Duodenal mucosa (tissue), 2 donors: ENCODE results near the gene KCNQ1.

Source experiments
- H3K27ac ChIP-seq: one replicate; pipeline ENCODE4 v1.7.0; 2013; ENCODE audit warnings: low read depth, low read length
- H3K27me3 ChIP-seq, 2 donors: one replicate each; pipeline ENCODE4 v1.7.0; 2013; ENCODE audit warnings: low read length in 2 of 2, control low read depth in 1 of 2; ENCODE audit not compliant: insufficient read depth in 2 of 2, control insufficient read depth in 1 of 2
- H3K36me3 ChIP-seq, 2 donors: one replicate each; pipeline ENCODE4 v1.7.0; 2013; ENCODE audit warnings: low read length in 2 of 2, control low read depth in 1 of 2; ENCODE audit not compliant: insufficient read depth in 2 of 2, control insufficient read depth in 1 of 2
- H3K4me1 ChIP-seq, 2 donors: one replicate each; pipeline ENCODE4 v1.7.0; 2013; ENCODE audit warnings: low read length in 2 of 2, control low read depth in 1 of 2; ENCODE audit not compliant: insufficient read depth in 2 of 2, control insufficient read depth in 1 of 2
- H3K4me3 ChIP-seq, 2 donors: one replicate each; pipeline ENCODE4 v1.7.0; 2013; ENCODE audit warnings: low read length in 2 of 2, low read depth in 1 of 2
- H3K9ac ChIP-seq, 2 donors: one replicate each; pipeline ENCODE4 v1.7.0; 2013; ENCODE audit warnings: low read length in 2 of 2, low read depth in 1 of 2
- H3K9me3 ChIP-seq, 2 donors: one replicate each; pipeline ENCODE4 v1.7.0; 2013; ENCODE audit warnings: low read length in 2 of 2, control low read depth in 1 of 2; ENCODE audit not compliant: control insufficient read depth in 1 of 2

The KCNQ1 gene

DNA sequence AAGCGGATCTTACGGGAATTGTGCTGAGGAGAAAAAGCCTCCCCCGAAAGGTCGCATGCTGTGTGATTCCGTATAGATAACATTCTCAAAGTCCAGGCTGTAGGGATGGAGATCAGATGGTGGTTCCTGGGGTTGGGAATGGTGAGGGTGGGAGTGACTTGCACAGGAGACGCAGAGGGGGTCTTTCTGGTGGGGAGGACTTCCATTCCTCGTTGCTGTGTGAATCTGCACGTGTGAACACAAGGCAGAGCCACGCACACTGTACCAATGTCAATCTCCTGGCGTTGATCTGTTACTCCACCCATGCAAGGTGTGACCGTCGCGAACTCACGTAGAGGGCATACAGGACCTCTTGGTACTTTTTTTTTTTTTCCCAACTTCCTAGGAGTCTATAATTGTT, 313.9 kb downstream of the KCNQ1 start:
- H3K9ac ChIP-seq: no peak overlapping the region
- no peaks in the 10 kb centered on the region for H3K27me3 ChIP-seq
- H3K4me1 ChIP-seq: no peaks in the 10 kb centered on the region
- no peaks in the 10 kb centered on the region for H3K36me3 ChIP-seq
- no peaks in the 10 kb centered on the region for H3K9me3 ChIP-seq
- no peak overlapping the region for H3K27ac ChIP-seq
- no peak overlapping the region for H3K4me3 ChIP-seq

DNA sequence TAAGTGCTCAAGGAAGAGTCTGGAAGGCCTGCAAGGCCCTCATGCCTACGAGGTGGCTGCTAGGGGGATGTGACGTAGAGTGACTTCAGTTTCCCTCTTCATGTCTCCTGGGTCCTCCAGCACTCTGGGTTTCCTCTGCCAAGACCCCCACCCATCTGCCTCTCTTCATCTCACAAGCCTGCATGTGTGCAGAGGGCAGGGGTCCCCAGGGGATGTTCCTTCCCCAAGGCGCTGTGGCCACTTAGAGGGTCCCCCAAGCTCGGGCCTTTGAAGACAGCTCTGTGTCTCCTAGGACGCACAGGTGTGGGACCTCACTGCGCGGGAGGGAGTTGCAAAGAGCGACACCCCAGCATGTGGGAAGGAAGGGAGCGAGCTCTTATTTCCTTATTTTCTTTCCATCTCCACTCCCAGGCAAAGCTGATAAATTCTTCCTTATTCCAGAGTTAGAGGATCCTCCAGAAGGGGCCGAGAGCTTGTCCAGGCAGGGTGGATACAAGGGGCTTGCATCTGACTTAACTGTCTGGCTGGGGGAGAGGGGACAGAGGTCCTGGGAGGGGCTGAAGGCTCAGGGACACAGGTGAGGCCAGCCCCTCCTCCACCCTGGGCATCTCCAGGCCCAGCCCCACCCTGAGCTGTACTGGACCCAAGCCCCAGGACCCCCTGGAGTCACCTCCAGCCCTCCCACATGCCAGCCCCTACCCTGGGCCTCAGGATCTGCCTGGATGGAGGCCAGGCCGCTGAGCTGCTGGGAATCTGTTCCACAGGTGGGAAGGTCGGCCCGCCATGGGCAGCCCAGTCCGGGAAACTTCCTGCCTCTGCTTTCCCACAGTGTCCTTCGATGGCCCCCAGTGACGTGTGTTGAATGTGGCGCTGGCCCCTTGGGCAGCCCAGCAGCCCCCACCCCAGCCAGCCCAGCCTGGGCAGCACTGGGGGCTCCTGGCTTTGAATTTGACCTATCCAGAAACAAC, 314.7 kb downstream of the KCNQ1 start:
- H3K4me3 ChIP-seq: no peak overlapping the region
- no peaks in the 10 kb centered on the region for H3K36me3 ChIP-seq
- H3K27ac ChIP-seq: no peak overlapping the region
- H3K9me3 ChIP-seq: no peaks in the 10 kb centered on the region
- H3K9ac ChIP-seq: no peak overlapping the region
- H3K27me3 ChIP-seq: no peaks in the 10 kb centered on the region
- H3K4me1 ChIP-seq: no peaks in the 10 kb centered on the region

DNA sequence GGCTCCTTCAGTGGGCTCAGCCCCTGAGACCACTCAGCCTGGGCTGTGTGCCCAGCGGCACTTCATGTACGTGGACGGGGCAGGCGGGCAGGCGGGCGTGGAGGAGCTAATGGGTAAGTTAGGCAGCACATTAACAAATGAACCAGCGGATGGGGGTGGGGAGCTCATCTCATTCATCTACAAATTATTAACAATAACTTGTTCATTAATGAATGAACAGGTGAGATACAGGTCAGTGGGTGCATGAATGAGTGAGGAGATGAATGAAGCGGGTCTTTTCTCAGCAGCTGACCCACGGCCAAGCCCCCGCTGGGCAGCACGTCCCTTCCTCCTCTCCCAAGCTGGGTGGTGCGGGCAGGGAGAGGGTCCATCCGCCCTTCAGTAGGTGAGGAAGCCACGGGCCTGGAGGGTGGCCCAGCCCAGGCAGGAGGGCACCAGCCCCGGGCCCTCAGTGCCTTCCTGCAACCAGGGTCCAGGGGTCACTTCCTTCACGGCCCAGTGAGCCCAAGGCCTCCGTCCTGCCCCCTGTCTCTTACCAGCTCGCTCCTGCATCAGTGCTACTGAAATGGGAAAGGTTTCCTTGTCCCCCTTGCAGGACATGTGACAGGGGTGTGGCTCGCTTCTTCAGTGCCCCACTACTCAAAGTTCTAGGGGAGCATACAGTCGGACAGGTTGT, 315.5 kb downstream of the KCNQ1 start:
- no peak overlapping the region for H3K4me3 ChIP-seq
- H3K27me3 ChIP-seq: no peaks in the 10 kb centered on the region
- no peak overlapping the region for H3K9ac ChIP-seq
- no peaks in the 10 kb centered on the region for H3K9me3 ChIP-seq
- no peaks in the 10 kb centered on the region for H3K4me1 ChIP-seq
- no peaks in the 10 kb centered on the region for H3K36me3 ChIP-seq
- H3K27ac ChIP-seq: no peak overlapping the region

DNA sequence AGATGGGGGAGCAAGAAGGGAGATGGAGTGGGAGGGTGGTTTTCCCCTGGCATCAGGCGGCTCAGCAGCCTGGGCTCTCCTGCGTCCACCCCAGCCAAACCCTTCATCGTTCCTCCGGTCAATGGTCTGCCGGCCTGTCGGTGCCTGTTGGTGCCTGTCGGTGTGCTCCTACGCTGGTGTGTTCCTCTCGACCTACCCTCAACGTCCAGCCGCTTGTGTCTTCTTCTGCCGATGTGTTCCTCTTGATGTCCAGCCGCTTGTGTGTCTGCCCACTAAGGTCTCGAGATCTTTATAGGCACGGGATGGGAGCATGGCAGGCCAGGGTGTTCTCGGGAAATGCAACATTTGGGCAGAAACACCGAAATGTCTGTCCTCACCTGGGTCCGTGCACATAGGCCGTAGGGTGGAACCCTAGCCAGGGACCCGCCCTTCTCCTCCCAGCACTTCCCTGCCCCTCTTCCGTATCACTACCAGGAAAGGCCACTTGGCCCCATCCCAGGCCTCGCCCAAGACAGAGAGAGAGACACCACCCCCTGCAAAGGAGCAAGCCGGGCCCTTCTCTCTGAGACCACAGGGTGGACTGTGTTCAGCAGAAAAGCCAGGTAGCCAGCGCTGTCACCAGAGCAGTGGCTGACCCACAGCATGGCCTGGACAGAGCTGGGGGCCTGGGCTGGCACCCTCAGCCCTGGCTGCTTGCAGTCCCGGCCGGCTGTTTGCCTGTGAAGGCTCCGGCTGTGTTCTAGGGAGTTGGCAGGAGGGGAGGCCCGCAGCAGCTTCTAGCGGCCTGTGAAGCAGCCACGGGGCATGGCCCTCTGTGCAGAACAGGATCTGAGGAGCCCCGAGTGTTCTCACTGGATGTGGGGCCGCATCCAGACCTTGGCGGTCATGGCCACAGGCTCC, 316.6 kb downstream of the KCNQ1 start:
- no peak overlapping the region for H3K27ac ChIP-seq
- H3K4me3 ChIP-seq: no peak overlapping the region
- no peaks in the 10 kb centered on the region for H3K9me3 ChIP-seq
- no peak overlapping the region for H3K9ac ChIP-seq
- H3K36me3 ChIP-seq: no peaks in the 10 kb centered on the region
- H3K27me3 ChIP-seq: no peaks in the 10 kb centered on the region
- no peaks in the 10 kb centered on the region for H3K4me1 ChIP-seq

DNA sequence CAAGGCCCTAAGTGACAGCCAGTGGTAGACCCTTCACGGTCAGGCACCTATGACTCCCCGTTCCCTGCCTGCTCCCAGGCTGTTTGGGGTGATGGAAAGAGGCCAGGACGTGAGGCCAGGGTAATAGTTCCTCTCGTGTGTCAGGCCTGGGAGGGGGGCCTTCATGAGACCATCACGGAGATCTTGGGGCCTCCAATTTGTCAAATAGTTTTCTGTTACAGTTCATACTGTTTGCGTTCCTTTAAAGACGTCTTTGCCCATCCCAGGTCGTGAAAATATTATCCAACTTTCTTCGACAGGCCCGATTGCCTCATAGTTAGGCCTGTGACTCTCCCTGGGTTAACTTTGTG, 317.2 kb downstream of the KCNQ1 start:
- Histone ChIP-seq H3K9me3 (no peaks in the 10 kb centered on the region), H3K9ac (no peak overlapping the region), H3K4me1 (no peaks in the 10 kb centered on the region), H3K36me3 (no peaks in the 10 kb centered on the region), H3K27ac (no peak overlapping the region), H3K4me3 (no peak overlapping the region), H3K27me3 (no peaks in the 10 kb centered on the region)

DNA sequence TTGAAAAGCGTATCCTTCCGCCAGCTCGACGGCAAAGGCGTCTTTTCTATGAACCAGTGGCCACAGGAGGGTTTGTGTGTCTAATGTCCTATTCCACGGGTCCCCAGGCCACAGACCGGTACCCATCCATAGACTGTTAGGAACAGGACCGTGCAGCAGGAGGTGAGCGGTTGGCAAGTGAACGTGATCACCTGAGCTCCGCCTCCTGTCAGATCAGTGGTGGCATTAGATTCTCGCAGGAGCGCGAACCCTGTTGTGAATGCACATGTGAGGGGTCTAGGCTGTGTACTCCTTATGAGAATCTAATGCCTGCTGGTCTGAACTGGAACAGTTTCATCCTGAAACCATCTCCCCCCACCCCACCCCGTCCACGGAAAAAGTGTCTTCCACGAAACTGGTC, 317.6 kb downstream of the KCNQ1 start:
- H3K27ac ChIP-seq: no peak overlapping the region
- H3K27me3 ChIP-seq: no peaks in the 10 kb centered on the region
- H3K36me3 ChIP-seq: no peaks in the 10 kb centered on the region
- H3K9ac ChIP-seq: no peak overlapping the region
- H3K9me3 ChIP-seq: no peaks in the 10 kb centered on the region
- no peaks in the 10 kb centered on the region for H3K4me1 ChIP-seq
- H3K4me3 ChIP-seq: no peak overlapping the region

DNA sequence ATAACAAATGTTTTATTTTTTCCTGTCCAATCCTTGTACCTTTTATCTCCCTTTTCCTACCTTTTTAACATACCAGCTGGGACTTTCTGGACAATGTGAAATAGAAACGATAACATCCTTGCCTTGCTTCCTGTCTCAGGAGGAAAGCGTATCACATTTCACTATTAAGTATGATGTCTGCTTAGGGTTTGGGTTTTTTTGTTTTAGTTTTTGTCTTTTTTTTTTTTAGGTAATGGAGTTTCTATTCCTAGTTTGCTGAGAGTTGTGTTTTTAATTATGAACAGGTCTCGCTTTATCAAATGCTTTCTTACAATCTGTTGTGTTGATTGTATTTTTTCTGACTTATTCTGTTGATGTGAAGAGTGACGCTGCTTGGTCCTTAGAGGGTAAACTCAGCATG, 319.2 kb downstream of the KCNQ1 start:
- Histone ChIP-seq H3K36me3 (peaks cover 0 to 4% of the 10 kb centered on the region in 2 donors), H3K9ac (no peak overlapping the region), H3K4me1 (no peaks in the 10 kb centered on the region), H3K9me3 (no peaks in the 10 kb centered on the region), H3K27me3 (no peaks in the 10 kb centered on the region), H3K27ac (no peak overlapping the region), H3K4me3 (no peak overlapping the region)

DNA sequence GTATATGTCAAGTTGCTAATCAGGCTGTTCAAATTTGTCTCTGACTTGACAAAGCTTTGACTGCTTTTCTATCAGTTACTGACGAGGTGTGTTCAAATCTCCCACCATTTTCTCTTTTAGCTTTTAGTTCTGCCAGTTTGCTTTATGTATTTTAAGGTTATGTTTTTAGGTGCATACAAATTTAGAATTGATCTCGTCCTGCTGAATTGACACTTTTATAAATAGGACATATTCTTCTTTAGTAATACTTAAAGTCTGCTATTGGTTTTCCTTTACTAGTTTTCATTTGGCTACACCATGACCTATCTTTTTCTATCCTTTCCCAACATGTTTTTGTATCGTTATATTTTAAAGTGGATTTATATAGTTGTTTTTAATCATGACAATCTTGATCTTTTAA, 320.7 kb downstream of the KCNQ1 start:
- no peak overlapping the region for H3K4me3 ChIP-seq
- no peaks in the 10 kb centered on the region for H3K4me1 ChIP-seq
- H3K27ac ChIP-seq: no peak overlapping the region
- no peaks in the 10 kb centered on the region for H3K27me3 ChIP-seq
- peaks cover 0 to 10% of the 10 kb centered on the region in 2 donors for H3K36me3 ChIP-seq
- no peak overlapping the region for H3K9ac ChIP-seq
- no peaks in the 10 kb centered on the region for H3K9me3 ChIP-seq

DNA sequence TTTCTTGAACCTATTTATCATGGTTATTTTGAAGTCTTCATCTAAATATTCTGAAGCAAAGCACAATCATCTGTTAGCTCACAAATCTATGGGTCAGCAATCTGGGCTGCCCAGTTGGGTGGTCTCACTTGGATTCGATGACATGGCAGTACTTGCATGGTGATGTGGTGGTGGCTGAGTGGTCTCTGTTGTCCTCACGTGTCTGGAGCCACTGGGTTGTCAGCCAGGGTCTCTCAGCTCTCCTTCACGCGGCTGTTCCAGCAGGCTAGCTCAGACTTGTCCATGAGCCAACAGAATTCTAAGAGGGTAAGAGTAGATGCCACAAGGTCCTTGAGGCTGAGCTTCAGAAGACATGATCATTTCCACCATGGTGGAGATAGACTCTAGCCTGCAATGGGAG, 321.4 kb downstream of the KCNQ1 start:
- H3K4me3 ChIP-seq: no peak overlapping the region
- no peaks in the 10 kb centered on the region for H3K9me3 ChIP-seq
- H3K27ac ChIP-seq: no peak overlapping the region
- peaks cover 0 to 17% of the 10 kb centered on the region in 2 donors for H3K36me3 ChIP-seq
- H3K27me3 ChIP-seq: no peaks in the 10 kb centered on the region
- H3K4me1 ChIP-seq: no peaks in the 10 kb centered on the region
- no peak overlapping the region for H3K9ac ChIP-seq

DNA sequence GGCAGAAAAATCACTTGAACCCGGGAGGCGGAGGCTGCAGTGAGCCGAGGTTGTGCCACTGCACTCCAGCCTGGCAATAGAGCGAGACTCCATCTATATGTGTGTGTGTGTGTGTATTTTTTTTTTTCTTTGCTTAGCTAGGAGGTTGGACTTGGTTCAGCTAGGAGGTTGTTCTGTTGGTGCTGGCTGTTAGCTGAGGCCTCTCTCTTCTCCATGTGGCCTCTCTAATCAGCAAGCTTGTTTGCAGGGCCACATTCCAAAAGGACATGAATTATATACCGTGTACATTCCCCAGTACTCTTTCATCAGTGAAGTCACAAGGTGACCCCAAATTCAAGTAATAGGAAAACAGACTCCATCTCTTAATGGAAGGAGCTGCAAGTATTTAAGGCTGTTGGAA, 322.3 kb downstream of the KCNQ1 start:
- H3K27ac ChIP-seq: no peak overlapping the region
- no peaks in the 10 kb centered on the region for H3K9me3 ChIP-seq
- no peak overlapping the region for H3K4me3 ChIP-seq
- peaks cover 0 to 17% of the 10 kb centered on the region in 2 donors for H3K36me3 ChIP-seq
- no peaks in the 10 kb centered on the region for H3K27me3 ChIP-seq
- no peaks in the 10 kb centered on the region for H3K4me1 ChIP-seq
- H3K9ac ChIP-seq: no peak overlapping the region
